GM10248 (cell line): ENCODE measurements around the gene UBE3D.
"Not testable (repeated sequence)": the region's sequence is repeated elsewhere in the genome, so short reads cannot be mapped to it uniquely, and the experiment has no call there.

Experiments used
- CTCF ChIA-PET: fragments of 300-600 bp; sonication (Branson Sonifier 250); formaldehyde crosslinking; extraction: SDS; loops from one replicate; lab custom pipeline; 2021; ENCODE audit warnings: antibody characterized with exemption; lab: Yijun Ruan, JAX
- POLR2A ChIA-PET: fragments of 350-650 bp; sonication (Branson Sonifier 250); formaldehyde crosslinking; extraction: SDS; loops from one replicate; lab custom pipeline; 2020; ENCODE audit warnings: antibody characterized with exemption; lab: Yijun Ruan, JAX
- DNase-seq: peaks from one replicate; pipeline ENCODE4 v3.0.0; 2012; ENCODE audit errors: extremely low spot score
- TF ChIP-seq, protein P1 (sequence below): IDR thresholded peaks from 2 replicates; pipeline ENCODE4 v1.5.1; 2012; ENCODE audit warnings: mild to moderate bottlenecking, low read depth; ENCODE audit errors: extremely low read depth, missing control alignments, control extremely low read depth

The UBE3D gene

DNA sequence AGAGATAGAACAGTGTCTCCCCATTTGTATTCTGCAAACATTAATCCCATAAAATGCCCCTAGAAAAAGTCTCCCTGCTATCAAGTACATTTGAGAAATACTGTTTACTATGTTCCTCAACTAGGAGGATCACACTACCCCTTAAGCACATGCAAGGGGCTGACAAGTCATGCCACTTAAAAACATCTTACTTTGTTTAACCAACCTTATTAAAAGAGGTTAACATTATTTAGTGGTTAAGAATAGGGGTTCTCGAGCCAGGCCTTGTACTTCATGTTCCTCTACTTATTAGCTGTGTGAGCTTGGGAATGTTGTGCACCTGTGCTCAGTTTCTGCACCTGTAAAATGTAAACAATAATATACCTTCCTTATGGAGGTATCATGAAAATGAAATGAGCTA lies 113.7 kb downstream of the UBE3D start:
- TF ChIP-seq, protein P1, sequence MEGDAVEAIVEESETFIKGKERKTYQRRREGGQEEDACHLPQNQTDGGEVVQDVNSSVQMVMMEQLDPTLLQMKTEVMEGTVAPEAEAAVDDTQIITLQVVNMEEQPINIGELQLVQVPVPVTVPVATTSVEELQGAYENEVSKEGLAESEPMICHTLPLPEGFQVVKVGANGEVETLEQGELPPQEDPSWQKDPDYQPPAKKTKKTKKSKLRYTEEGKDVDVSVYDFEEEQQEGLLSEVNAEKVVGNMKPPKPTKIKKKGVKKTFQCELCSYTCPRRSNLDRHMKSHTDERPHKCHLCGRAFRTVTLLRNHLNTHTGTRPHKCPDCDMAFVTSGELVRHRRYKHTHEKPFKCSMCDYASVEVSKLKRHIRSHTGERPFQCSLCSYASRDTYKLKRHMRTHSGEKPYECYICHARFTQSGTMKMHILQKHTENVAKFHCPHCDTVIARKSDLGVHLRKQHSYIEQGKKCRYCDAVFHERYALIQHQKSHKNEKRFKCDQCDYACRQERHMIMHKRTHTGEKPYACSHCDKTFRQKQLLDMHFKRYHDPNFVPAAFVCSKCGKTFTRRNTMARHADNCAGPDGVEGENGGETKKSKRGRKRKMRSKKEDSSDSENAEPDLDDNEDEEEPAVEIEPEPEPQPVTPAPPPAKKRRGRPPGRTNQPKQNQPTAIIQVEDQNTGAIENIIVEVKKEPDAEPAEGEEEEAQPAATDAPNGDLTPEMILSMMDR = no peak
- no peak for DNase-seq
- POLR2A ChIA-PET = no interaction called here
- CTCF ChIA-PET = interaction anchor here (0.9 to 1.0 kb wide), 2 partner anchors 9 to 14 kb away, joined by 3 read pairs; no protein-coding TSS in a partner anchor

DNA sequence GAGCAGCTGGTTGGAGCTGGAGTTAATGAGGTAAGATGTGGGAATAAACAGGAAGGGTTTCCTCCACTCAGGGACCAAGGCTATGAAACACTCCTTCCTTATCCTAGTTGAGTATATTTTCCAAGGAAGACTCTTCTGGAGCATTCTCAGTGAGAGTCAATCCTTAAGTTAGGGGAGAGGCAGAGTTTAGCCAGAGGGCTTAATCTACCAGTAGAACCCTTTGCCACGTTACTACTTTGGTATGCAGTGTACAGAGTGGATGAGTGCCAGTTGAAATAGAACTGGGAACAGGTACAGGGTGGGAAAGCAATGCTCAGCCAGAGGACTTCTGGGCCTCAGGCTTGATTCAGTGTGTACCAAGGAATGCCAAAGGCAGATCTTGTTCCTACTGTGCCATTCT lies 114.3 kb downstream of the UBE3D start:
- TF ChIP-seq, protein P1 = no peak
- POLR2A ChIA-PET = no interaction called here
- CTCF ChIA-PET = no interaction called here
- no peak for DNase-seq

DNA sequence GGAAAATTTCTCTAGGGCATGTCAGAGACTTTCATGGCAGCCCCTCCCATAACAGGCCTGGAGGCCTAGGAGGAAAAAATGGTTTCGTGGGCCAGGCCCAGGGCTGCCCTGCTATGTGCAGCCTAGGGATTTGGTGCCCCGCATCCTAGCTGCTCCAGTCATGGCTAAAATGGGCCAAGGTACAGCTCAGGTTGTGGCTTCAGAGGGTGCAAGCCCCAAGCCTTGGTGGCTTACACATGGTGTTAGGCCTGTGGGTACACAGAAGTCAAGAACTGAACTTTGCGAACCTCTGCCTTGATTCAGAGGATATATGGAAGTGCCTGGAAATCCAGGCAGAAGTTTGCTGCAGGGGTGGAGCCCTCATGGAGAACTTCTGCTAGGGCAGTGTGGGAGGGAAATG lies 134.7 kb downstream of the UBE3D start:
- POLR2A ChIA-PET, DNase-seq, CTCF ChIA-PET: not testable (repeated sequence)

DNA sequence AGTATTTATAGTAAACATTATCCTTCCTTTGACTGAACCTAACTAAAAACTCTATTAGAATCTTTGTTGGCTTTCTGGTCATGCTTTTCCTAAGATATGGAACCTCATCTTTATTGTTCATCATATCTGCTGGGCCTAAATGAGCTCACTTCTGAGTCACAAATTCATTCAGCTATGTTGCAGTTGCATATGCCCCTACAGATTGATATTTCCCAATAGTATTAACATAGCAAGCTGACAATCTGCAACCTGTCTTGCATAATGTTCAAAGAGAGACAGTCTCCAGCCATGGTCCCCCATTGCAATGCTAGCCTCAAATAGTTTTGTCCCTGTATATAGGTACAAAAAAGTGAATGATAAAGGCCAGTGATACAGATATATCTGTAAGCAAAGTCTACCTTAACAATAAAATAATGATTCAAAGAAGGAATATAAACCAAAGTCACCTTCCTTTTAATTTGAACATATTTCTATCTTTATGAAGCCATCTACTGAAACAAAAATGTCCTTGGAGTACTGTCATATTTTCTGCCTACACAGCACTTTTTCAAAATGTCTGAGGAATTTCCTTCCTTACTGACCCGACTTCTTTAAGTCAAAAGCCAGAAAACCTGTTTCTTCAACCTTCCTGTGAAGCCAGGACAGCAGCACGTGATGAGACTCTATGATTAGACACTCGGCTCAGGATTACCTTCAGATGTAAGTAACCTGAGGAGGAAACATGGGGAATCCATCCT lies 140.7 kb downstream of the UBE3D start:
- CTCF ChIA-PET = no interaction called here
- no peak for DNase-seq
- TF ChIP-seq, protein P1 = no peak
- POLR2A ChIA-PET = no interaction called here

DNA sequence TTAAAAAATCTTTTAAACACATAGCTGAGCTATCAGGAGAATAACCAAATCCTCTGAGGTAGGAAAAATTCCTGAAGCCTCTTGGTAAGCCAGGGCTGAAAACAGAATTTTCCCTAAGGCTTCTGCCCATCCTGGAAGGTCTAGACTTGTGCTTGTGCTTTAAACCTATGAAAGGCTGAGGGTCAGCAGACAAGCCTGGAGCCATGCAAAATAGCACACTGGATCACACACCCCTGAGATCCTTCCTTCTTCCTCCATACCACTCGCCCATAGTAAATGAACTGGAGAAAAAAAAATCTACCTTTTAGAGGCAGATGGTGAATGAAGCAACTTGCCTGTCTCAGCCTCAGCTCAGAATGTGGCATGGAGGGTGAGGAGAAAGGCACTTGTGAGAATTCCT lies 144.4 kb downstream of the UBE3D start:
- POLR2A ChIA-PET = no interaction called here
- TF ChIP-seq, protein P1 = no peak
- DNase-seq = no peak
- CTCF ChIA-PET = interaction anchor here (1.2 kb wide), 1 partner anchor 11 kb away, joined by 3 read pairs; no protein-coding TSS in a partner anchor

DNA sequence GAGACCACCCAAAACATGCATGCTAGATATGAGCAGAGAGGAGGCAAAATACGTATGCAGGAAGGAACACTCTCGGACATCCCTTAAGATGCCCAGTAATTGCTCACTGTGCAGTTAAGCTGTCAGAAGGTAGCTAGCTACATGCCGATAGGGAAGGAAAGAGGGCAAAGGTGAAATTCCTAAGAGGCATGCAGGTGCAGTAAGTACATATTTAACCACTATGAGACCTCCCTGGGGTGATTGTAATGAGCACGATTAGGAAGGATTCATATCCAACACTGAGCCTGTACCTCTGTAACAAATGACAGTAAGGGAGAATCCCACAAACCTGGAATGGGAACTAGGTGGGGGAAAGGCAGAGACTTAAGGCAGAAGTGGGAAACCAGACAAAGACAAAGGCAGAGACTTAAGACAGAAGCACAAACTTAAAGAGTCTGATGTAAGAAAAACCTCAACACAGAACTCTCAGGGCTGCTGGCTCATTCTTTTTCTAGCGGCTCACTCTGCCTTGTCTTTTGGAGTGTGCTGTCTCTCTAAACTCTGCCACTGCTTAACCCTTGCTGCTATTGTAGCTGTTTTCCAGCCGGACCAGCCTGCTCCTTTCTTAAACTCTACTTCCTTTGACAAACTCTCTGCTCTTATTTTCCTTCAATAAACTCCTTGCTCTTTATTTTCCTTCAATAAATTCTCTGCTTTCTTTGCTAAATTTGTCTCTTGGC lies 148.1 kb downstream of the UBE3D start:
- POLR2A ChIA-PET = no interaction called here
- CTCF ChIA-PET = interaction anchor here (1.3 to 1.6 kb wide), 2 partner anchors 11 to 27 kb away, joined by 3 to 4 read pairs; no protein-coding TSS in a partner anchor
- TF ChIP-seq, protein P1 = no peak
- DNase-seq = no peak

DNA sequence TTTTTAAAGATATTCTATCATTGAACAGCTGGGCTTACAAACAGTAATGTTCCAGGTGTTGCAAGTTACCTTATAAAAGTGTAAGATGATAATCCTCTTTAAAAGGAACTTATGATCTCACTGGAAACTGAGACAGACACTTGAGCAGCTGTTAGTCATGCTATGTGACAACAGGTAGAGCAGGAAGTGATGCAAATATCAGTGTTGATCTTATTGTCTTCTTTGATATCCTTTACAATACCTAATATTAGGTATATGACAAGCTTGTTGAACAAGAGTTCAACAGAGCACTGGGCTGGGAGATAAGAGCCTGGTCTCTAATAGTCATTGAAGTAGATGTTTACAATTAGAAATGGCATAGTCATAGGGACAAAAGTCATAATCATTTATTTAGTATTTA lies 150.0 kb downstream of the UBE3D start:
- CTCF ChIA-PET = interaction anchor here (1.3 kb wide), 1 partner anchor 29 kb away, joined by 3 read pairs; no protein-coding TSS in a partner anchor
- DNase-seq = no peak
- POLR2A ChIA-PET = no interaction called here
- TF ChIP-seq, protein P1 = no peak
